ENCODE data around the gene SRL.

DNA sequence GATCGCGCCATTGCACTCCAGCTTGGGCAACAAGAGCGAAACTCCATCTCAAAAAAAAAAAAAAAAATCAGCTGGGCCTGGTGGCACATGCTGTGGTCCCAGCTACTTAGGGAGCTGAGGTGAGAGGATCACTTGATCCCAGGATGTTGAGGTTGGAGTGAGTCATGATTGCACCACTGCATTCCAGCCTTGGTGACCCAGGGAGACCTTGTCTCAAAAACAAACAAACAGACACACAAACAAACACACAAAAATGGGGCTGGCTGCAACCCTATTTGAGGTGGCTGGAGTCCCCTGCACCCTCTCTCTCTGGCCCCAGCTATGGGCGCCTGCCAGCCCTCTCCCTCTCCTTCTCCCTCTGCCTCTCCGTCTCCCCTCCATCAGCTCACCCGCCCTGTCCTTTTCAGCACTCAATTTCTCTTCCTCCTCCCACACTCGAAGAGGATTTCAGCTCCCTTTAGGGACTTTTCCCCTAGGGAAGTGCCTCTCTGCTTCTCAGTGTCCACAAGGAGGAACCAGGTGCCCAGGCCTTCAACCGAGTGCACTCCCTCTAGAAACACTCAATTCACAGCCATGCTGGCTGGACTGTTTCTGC lies 48.5 kb upstream of the SRL start:
- TF ChIP-seq, protein P1, sequence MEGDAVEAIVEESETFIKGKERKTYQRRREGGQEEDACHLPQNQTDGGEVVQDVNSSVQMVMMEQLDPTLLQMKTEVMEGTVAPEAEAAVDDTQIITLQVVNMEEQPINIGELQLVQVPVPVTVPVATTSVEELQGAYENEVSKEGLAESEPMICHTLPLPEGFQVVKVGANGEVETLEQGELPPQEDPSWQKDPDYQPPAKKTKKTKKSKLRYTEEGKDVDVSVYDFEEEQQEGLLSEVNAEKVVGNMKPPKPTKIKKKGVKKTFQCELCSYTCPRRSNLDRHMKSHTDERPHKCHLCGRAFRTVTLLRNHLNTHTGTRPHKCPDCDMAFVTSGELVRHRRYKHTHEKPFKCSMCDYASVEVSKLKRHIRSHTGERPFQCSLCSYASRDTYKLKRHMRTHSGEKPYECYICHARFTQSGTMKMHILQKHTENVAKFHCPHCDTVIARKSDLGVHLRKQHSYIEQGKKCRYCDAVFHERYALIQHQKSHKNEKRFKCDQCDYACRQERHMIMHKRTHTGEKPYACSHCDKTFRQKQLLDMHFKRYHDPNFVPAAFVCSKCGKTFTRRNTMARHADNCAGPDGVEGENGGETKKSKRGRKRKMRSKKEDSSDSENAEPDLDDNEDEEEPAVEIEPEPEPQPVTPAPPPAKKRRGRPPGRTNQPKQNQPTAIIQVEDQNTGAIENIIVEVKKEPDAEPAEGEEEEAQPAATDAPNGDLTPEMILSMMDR (IDR thresholded peaks at IDR 0.05; ENCODE audit: low read depth, low read length, poor library complexity, severe bottlenecking), result no peak
- no peak for TF ChIP-seq EZH2phosphoT487 (IDR thresholded peaks at IDR 0.05; ENCODE audit: borderline replicate concordance, low read length)

All from DOHH2 (cell line).